ENCODE measurements around the gene JAKMIP1.

DNA sequence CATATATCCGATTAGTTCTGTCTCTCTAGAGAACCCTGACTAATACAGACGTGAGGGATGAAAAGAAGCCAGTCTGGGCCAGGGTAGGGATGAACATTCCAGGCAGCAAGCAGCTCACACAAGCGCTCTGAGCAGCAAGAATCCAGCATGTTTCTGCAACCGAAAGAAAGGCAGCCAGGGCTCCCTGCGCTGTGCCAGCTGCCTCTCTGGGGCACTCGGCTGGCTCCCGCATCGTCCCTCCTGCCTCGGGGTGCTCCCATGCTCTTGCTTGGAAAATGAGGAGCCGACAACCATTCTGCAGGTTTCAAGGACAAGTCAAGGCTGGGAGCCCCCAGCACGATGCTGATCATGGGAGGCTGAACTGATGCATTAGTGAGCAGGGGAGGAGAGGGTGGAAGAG lies 7.0 kb downstream of the JAKMIP1 start:
- TF ChIP-seq, protein P1, sequence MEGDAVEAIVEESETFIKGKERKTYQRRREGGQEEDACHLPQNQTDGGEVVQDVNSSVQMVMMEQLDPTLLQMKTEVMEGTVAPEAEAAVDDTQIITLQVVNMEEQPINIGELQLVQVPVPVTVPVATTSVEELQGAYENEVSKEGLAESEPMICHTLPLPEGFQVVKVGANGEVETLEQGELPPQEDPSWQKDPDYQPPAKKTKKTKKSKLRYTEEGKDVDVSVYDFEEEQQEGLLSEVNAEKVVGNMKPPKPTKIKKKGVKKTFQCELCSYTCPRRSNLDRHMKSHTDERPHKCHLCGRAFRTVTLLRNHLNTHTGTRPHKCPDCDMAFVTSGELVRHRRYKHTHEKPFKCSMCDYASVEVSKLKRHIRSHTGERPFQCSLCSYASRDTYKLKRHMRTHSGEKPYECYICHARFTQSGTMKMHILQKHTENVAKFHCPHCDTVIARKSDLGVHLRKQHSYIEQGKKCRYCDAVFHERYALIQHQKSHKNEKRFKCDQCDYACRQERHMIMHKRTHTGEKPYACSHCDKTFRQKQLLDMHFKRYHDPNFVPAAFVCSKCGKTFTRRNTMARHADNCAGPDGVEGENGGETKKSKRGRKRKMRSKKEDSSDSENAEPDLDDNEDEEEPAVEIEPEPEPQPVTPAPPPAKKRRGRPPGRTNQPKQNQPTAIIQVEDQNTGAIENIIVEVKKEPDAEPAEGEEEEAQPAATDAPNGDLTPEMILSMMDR (IDR thresholded peaks at IDR 0.05): no peak
- no peak for TF ChIP-seq POLR2A (IDR thresholded peaks at IDR 0.05)
